MCF 10A (cell line): ENCODE measurements around the gene CIRBP. TPM values are rescaled to one million over a fixed set of nuclear protein-coding genes. Genes with fewer than 3 reads are reported as not detected.

Source experiments
- BruUV-seq: library from RNA; stranded (reverse); fragments of 400-500 nt; replicated peaks from 2 replicates; lab custom pipeline; 2021; lab: Mats Ljungman, UMichigan
- CTCF ChIA-PET: fragments of 300-600 bp; sonication (Branson Sonifier 250); formaldehyde crosslinking; extraction: SDS; loops from one replicate; lab custom pipeline; 2021; ENCODE audit warnings: antibody characterized with exemption, inconsistent platforms; lab: Yijun Ruan, JAX
- POLR2A ChIA-PET: fragments of 300-600, 350-650 bp; sonication (Branson Sonifier 250); formaldehyde crosslinking; extraction: SDS; loops from one replicate; lab custom pipeline; 2020; ENCODE audit warnings: antibody characterized with exemption, inconsistent platforms; lab: Yijun Ruan, JAX
- DNase-seq: peaks from one replicate; pipeline ENCODE4 v3.0.0-alpha.2; 2018; ENCODE audit not compliant: unreplicated experiment
- H3K27ac Mint-ChIP-seq: one replicate; pipeline ENCODE4 v1.8.0; 2022; ENCODE audit warnings: mild to moderate bottlenecking, low read depth, mixed read lengths; ENCODE audit not compliant: unreplicated experiment
- H3K27me3 Mint-ChIP-seq: one replicate; pipeline ENCODE4 v1.8.0; 2022; ENCODE audit warnings: mixed read lengths; ENCODE audit not compliant: insufficient read depth, unreplicated experiment
- H3K36me3 Mint-ChIP-seq: one replicate; pipeline ENCODE4 v1.8.0; 2022; ENCODE audit warnings: mild to moderate bottlenecking, moderate library complexity, mixed read lengths; ENCODE audit not compliant: insufficient read depth, unreplicated experiment
- H3K4me1 Mint-ChIP-seq: one replicate; pipeline ENCODE4 v1.8.0; 2022; ENCODE audit warnings: mixed read lengths; ENCODE audit not compliant: insufficient read depth, unreplicated experiment
- H3K4me3 Mint-ChIP-seq: one replicate; pipeline ENCODE4 v1.8.0; 2022; ENCODE audit warnings: mild to moderate bottlenecking, moderate library complexity, mixed read lengths; ENCODE audit not compliant: unreplicated experiment
- H3K9me3 Mint-ChIP-seq: one replicate; pipeline ENCODE4 v1.8.0; 2022; ENCODE audit warnings: mixed read lengths; ENCODE audit not compliant: unreplicated experiment
- CTCF ChIP-seq: fragments of 200-600 bp; IDR thresholded peaks from one replicate; pipeline ENCODE4 v1.8.0; 2022; ENCODE audit warnings: antibody characterized with exemption, mild to moderate bottlenecking; ENCODE audit not compliant: unreplicated experiment
- intact Hi-C: fragments of 100-400 bp; cut with micrococcal nuclease; formaldehyde crosslinking; loops from 2 replicates; pipeline ENCODE4 v1.14.1; 2022
- total RNA-seq: library from RNA; stranded (reverse); gene quantifications from 2 replicates; pipeline ENCODE4 v1.2.3, GENCODE V29; 2022

Gene CIRBP
- total RNA-seq, 1 experiment from 2014 or later = 362 TPM

DNA sequence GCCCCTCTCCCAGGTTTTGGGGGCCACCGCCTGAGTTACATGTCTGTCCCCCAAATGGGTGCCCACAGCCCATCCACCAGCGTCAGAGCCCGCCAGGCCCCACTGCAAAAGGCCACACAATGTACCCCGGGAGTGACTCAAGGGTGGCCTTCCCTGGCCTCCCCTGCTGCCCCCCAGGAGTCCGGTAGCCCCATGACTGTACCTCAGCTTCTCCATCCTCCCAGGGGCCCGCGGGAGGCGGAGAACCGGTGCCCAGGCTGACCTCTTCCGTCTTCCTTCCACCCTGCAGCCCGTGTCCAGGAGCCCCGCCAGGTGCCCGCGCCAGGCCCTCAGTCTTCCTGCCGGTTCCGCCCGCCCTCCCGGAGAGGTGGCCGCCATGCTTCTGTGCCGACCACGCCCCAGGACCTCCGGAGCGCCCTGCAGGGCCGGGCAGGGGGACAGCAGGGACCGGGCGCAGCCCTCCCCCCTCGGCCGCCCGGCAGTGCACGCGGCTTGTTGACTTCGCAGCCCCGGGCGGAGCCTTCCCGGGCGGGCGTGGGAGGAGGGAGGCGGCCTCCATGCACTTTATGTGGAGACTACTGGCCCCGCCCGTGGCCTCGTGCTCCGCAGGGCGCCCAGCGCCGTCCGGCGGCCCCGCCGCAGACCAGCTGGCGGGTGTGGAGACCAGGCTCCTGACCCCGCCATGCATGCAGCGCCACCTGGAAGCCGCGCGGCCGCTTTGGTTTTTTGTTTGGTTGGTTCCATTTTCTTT is 41.7 kb upstream of the CIRBP start:
- no TSS peak for BruUV-seq
- intact Hi-C loops = no loop called here
- CTCF ChIA-PET = interaction anchor here (0.7 kb wide), 1 partner anchor 19 kb away, joined by 3 read pairs; no protein-coding TSS in a partner anchor
- no peak overlapping the region for H3K4me3 Mint-ChIP-seq
- peaks cover 11% of the 10 kb centered on the region for H3K4me1 Mint-ChIP-seq
- H3K27me3 Mint-ChIP-seq = no peaks in the 10 kb centered on the region
- no peak for TF ChIP-seq CTCF
- H3K36me3 Mint-ChIP-seq = peaks cover 6% of the 10 kb centered on the region
- DNase-seq = no peak
- no peak overlapping the region for H3K27ac Mint-ChIP-seq
- POLR2A ChIA-PET = interaction anchor here (0.7 kb wide), 1 partner anchor 1199 kb away, joined by 3 read pairs; no protein-coding TSS in a partner anchor
- H3K9me3 Mint-ChIP-seq = no peaks in the 10 kb centered on the region

DNA sequence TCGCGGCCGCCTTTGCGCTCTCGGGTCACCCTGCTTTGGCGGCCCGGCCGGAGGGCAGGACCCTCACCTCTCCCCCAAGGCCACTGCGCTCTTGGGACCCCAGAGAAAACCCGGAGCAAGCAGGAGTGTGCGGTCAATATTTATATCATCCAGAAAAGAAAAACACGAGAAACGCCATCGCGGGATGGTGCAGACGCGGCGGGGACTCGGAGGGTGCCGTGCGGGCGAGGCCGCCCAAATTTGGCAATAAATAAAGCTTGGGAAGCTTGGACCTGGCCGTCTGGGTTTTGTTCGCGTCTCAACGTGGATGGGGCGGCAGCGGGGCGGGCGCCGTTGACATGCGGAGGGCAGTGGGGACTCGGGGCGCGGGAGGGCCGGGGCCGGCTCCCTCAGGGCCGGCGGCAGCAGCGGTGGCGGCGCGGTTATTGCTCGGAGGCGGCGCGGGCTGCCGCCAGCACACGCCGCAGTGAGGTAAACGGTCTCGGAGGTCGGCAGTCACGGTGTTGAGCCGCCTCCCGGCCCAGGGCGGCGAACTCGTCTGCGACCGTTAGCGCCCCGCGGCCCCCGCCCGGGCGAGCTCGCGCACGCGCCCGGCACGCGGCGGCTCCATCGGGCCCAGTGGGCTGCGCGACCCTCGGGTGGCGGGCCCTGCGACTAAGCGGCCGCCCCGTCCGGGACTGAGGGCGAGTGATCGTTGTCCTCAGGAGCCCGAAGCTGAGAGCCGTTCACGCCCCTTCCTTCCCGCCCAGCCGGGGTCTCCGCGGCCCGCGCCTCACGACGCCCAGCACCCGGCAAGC is 40.8 kb upstream of the CIRBP start:
- no peak for TF ChIP-seq CTCF
- POLR2A ChIA-PET = no interaction called here
- Mint-ChIP-seq H3K27ac (no peak overlapping the region), H3K9me3 (no peaks in the 10 kb centered on the region), H3K36me3 (peaks cover 6% of the 10 kb centered on the region), H3K27me3 (no peaks in the 10 kb centered on the region), H3K4me1 (peaks cover 14% of the 10 kb centered on the region), H3K4me3 (no peak overlapping the region)
- intact Hi-C loops = no loop called here
- CTCF ChIA-PET = interaction anchor here (0.7 kb wide), 1 partner anchor 20 kb away, joined by 3 read pairs; no protein-coding TSS in a partner anchor
- DNase-seq = no peak
- BruUV-seq = no TSS peak

GRCh38 chr19:1229056-1229923 is 39.8 kb upstream of the CIRBP start:
- Mint-ChIP-seq H3K27me3 (no peaks in the 10 kb centered on the region), H3K27ac (no peak overlapping the region), H3K36me3 (peaks cover 10% of the 10 kb centered on the region), H3K9me3 (no peaks in the 10 kb centered on the region), H3K4me3 (no peak overlapping the region), H3K4me1 (peaks cover 14% of the 10 kb centered on the region)
- no TSS peak for BruUV-seq
- no peak for DNase-seq
- ChIA-PET CTCF (no interaction called here), POLR2A (interaction anchor here (0.7 kb wide), 1 partner anchor 13 kb away, joined by 3 read pairs; no protein-coding TSS in a partner anchor)
- intact Hi-C loops = no loop called here
- no peak for TF ChIP-seq CTCF
